DMS153 (cell line): ENCODE results near the gene DTNBP1.

Experiments used
- DNase-seq: peaks from one replicate; lab custom pipeline; 2025; lab: John Stamatoyannopoulos, UW

Gene DTNBP1

GRCh38 chr6:15501826-15502445 lies 160.9 kb downstream of the DTNBP1 start:
- DNase-seq = no peak

- no peak for DNase-seq
These were observed 161.7 kb downstream of the DTNBP1 start for GRCh38 chr6:15500901-15501825.

- DNase-seq = no peak
These were observed 162.6 kb downstream of the DTNBP1 start for GRCh38 chr6:15500078-15500740.

DNA sequence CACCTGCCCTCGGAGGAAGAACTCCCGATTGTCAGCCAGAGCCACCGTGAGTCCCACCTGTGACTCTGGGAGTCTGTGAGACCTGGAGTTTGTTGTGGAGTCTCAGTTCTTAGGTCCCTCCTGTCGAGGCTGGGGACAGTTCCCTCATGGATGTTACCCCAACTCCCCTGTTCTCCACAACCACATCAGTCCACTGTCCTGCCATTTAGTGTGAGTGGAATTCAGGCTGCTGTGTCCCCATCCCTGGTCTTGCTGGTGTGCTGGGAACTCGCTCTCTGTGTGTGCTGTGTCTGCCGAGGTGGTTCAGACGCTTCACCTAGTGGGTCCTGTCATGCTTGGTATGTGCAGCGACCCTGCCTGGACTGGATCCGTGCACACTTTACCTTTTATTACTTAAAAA lies 163.2 kb downstream of the DTNBP1 start:
- DNase-seq = no peak

DNA sequence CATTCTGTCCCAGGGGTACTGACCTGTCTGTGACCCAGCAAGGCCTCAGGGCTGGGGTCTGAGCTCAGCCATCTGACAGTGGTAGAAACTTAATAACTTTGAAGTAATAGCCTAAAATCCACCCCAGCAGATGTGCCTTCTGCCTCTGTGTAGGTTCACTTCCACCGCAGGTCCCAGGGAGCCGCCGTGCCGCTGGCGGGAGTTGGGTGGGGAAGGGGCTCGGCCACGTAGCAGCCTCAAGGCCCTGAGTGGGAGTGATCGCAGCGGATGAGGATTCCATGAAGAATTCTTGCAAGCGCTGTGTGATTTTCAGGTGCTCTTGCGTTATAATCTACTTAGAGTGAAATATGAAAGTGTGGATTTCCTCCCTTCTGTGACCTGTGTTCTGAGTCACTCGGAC lies 163.7 kb downstream of the DTNBP1 start:
- DNase-seq = no peak

DNA sequence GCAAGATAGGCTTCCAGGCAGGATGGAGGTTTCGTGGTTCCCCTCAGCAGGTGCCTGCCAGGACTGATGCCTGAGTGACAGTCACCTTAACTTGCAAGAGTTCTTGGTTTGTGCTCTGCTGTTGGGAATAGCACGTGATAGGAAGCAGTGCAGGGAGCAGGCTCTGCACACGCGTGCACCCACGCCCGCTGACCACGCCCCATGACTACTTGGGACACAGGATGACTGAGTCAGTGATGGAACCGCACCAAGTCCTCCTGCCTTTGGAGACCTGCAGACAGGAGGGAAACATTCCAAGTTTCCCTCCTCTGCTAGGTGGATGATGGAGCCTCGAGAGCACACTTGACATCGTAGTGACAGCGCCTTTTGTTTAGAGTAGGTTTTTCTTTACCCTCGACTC lies 164.2 kb downstream of the DTNBP1 start:
- DNase-seq = no peak

- no peak for DNase-seq
These were observed 166.3 kb downstream of the DTNBP1 start for GRCh38 chr6:15496345-15497131.

GRCh38 chr6:15495375-15495901 lies 167.4 kb downstream of the DTNBP1 start:
- no peak for DNase-seq

DNA sequence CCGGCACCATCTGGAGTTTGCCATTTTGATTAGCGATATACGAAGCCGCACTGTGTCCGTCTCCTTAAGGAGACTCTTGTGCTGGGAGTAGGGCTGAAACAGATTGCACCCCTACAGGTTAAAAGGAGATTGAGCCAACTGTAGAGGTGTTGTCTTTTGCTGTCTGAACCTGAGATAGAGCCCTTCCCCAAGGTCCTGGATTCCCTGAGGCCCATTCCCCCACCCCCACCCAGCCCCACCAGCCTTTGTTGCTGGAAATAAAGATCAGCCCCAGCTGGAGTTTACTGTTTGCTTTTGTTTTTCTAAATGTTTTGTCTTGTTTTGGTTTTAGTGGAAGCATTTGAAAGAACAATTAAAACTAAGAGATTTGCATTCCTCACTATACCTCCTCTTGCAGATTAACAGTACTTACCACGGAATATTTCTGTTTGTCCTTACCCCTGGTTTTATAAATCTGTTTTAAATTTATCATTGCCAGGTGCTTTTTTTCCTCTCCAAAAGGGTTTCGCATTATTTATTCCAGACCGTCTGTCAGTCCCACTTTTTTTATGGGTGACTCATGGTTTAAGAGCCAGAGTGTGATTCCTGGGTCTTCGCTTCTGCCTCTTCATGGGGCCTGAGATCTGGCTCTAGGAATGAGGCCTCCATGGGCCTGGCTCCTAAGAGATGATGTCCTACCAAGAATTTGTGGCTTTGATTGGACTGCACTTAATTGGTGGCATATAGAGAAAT lies 169.2 kb downstream of the DTNBP1 start:
- no peak for DNase-seq

DNA sequence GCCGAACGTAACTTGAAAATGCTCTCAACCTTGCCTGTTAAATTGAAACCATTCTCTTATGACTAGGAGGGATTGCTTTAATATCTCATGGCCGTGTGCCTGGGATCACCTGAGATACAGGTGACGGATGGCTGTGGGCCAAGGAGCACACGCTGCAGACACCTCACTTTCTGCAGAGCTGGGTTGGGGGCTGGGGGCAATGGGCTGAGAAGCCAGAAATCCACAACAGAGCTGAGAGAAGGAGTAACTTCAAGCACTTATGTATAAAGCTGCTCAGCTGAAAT lies 170.9 kb downstream of the DTNBP1 start:
- no peak for DNase-seq

DNA sequence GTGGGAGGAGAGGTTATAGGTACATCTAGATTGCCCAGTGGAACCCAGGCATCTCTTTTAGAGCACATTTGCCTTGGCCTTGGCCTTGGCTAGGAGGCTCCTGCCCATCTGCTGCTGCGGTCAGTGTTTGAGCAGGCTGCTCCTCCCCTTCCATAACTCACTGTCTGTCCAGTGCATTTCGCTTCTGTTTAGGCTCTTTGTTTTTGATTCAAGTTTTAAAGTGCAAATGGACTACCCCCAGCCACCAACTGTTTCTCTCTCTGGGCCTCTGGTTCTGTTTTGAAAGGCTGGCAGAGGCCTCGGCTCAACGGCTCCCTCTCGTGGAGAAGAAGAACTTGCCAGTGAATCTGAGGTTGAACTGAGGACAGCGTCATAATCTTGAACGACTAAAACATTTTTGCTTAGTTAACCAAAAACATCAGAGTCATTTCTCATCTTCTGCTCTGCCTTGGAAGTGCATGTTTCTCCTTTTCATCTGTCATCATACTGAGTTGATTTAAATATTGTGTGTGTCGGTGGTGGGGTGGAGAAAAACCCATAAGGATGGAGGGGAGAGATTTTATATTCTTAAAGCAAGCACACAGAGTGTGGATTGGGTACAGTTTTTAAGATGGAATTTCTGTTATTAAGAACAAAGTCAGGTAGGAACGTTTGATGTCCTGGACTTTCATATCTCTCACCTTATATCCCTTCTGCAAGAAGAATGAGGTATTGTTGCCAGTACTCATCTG lies 171.4 kb downstream of the DTNBP1 start:
- no peak for DNase-seq

GRCh38 chr6:15490242-15491100 lies 172.4 kb downstream of the DTNBP1 start:
- DNase-seq = no peak

DNA sequence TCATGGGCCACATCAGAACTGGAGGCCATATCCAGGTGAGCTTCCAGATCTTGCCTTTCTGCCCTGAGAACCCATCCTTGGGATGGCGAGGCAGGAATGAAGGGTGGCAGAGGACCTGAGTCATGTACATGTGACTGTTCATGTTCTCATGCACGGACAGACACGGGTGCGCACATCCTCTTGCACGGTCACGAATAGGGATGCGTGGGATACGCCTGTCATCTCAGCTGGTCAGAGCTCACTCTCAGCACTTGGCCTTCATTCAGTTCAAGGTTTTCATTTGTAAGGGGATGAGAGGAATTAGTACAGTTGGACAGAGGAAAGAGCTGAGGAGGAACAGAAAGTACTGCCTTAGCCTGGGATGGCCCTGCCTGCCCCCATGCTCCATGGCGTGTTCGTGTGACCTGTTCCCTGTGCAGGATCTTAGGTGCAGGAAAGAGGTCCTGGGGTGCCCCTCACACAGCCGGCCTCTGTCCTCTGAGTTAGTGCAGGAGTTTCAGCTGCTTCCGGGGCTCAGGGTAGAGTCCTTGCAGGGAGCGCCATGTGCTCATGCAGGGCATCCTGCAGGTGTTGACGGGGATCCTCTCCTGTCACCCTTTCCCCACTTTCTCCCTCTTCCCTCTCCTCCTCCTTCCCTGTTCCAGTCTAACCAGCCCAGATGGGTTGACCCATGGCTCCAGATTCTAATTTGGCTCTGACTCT lies 173.4 kb downstream of the DTNBP1 start:
- DNase-seq = no peak

DNA sequence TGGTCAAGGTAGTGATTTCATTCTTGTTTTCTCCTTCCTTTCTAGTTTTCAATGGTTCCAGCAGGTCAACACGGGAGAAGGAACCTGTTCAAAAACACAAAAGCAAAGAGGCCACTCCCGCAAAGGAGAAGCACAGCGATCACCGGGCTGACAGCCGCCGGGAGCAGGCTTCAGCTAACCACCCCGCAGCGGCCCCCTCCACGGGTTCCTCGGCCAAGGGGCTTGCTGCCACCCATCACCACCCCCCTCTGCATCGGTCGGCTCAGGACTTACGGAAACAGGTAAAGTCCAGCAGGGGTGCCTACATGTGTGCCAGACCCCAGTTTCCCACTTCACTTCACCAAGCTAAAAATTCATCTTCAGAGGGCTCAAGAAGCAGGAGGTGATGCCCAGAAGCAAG lies 175.6 kb downstream of the DTNBP1 start:
- DNase-seq = no peak

DNA sequence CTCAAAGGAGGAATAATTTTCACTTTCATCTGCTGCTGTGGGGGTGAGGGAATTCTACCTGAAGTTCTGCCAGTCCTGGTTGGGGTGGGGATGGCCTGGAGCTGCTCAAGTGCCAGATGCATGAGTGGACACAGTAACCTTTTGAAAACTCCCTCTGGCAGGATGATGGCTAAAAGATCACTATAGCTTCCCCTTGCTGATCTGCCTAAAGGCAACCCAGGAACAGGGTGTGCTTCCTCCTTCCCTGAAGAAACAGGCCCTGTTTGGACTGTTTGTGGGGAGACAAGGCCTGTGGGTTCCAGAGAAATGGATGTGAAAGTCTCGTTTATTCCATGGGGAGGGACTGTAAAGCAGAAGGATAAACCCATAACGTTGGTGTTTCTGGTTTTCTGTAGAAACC lies 176.9 kb downstream of the DTNBP1 start:
- DNase-seq = no peak

GRCh38 chr6:15484821-15485220 lies 178.0 kb downstream of the DTNBP1 start:
- DNase-seq = no peak

DNA sequence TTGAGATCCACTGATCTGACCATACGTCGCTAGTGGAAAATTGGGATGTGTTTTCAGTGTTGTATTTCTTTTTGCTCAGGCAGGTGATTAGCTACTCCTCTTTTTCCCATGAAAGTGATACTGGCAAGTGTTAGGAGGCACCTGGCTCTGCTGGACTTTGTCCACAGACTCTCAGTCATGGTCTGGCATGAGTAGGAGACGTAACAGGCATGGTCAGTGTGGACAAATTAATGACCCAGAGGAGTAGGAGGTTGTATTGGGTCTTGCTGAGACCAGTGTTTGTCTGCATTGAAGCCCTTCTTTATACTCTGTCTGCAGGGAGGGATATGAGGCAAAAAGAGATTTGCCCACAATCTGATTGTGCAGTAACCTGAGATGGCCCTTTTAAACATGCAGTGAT lies 178.7 kb downstream of the DTNBP1 start:
- no peak for DNase-seq

- no peak for DNase-seq
These were observed 179.8 kb downstream of the DTNBP1 start for GRCh38 chr6:15483060-15483459.
